Activated T-helper 1 cell treated with anti-CD3 and anti-CD28 coated beads, Interleukin-12 subunit alpha, Interleukin-12 subunit beta, Interleukin-2, Interleukin-4 antibody, amounts not matched to agents 30 ng/mL and 10 ng/mL and 1 ng/mL, durations not matched to agents 14 hours and 24 hours and 36 hours (primary cell): ENCODE data around the gene PRKG1. TPM values are rescaled to one million over a fixed set of nuclear protein-coding genes. Genes with fewer than 3 reads are reported as not detected.

ENCODE experiments used
- DNase-seq: peaks from one replicate; pipeline ENCODE4 v3.0.0; 2021; ENCODE audit warnings: low spot score
- H3K27ac Mint-ChIP-seq: one replicate; pipeline ENCODE4 v1.8.0; 2021; ENCODE audit warnings: mild to moderate bottlenecking, mixed read lengths
- H3K27me3 Mint-ChIP-seq: one replicate; pipeline ENCODE4 v1.8.0; 2022; ENCODE audit warnings: mild to moderate bottlenecking, moderate library complexity, mixed read lengths; ENCODE audit not compliant: insufficient read depth
- H3K36me3 Mint-ChIP-seq: one replicate; pipeline ENCODE4 v1.8.0; 2021; ENCODE audit warnings: low read depth, mixed read lengths
- H3K4me1 Mint-ChIP-seq: one replicate; pipeline ENCODE4 v1.8.0; 2021; ENCODE audit warnings: low read depth, mixed read lengths
- H3K4me3 Mint-ChIP-seq: one replicate; pipeline ENCODE4 v1.8.0; 2021; ENCODE audit warnings: mild to moderate bottlenecking, moderate library complexity, mixed read lengths
- H3K9me3 Mint-ChIP-seq: one replicate; pipeline ENCODE4 v1.8.0; 2021; ENCODE audit warnings: mixed read lengths
- intact Hi-C: fragments of 100-400 bp; cut with micrococcal nuclease; formaldehyde crosslinking; loops from one replicate; pipeline ENCODE4 v1.15.1; 2024
- total RNA-seq: library from RNA; stranded (reverse); gene quantifications from 2 replicates; pipeline ENCODE4 v1.2.3, GENCODE V29; 2022

Gene PRKG1
- total RNA-seq, 1 donor from 2014 or later, result not detected

DNA sequence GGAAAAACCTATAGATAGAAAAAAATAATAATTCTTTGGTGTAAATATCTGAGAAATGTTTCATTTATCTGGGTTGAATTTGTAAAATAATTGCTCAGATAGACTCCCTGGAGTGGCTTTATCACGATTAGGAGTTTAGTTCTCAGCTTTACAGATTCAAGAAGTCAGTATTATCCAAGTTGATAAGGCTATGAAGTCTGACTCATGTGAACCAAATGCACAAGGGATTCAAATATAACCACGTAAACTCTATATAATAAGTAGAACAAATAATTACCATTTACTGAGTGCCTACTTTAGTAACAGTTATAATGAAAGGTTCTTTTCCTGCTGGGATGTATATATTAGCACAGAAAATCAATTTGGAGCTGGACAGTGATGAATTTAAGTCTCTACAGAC, 290.4 kb downstream of the PRKG1 start:
- Mint-ChIP-seq H3K36me3 (no peaks in the 10 kb centered on the region), H3K4me1 (no peaks in the 10 kb centered on the region), H3K4me3 (no peak overlapping the region), H3K27ac (no peak overlapping the region), H3K27me3 (no peaks in the 10 kb centered on the region), H3K9me3 (no peaks in the 10 kb centered on the region)
- no peak for DNase-seq
- intact Hi-C loops, result no loop called here

DNA sequence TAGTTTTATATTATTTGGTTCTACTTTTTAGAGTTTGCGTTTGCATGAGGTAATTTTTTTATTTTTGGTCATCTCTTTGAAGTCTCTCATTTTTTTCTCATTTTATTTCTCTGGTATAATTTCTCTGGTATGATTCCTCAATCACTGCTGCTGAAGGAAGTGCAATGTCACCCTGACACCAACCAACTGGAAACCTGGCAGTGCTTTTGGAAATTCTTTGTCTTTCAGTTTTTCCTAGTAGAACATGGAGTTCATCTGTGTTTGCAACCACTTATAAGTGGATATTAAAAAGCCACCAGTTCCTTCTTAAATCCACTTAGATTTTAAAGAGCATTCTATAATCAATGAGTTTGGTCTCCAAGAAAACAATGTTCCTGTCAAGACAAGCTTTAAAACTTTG, 291.8 kb downstream of the PRKG1 start:
- no peak overlapping the region for H3K4me3 Mint-ChIP-seq
- H3K27ac Mint-ChIP-seq, result no peak overlapping the region
- H3K9me3 Mint-ChIP-seq, result no peaks in the 10 kb centered on the region
- H3K4me1 Mint-ChIP-seq, result no peaks in the 10 kb centered on the region
- no peaks in the 10 kb centered on the region for H3K36me3 Mint-ChIP-seq
- no peak for DNase-seq
- H3K27me3 Mint-ChIP-seq, result no peaks in the 10 kb centered on the region
- intact Hi-C loops, result no loop called here

DNA sequence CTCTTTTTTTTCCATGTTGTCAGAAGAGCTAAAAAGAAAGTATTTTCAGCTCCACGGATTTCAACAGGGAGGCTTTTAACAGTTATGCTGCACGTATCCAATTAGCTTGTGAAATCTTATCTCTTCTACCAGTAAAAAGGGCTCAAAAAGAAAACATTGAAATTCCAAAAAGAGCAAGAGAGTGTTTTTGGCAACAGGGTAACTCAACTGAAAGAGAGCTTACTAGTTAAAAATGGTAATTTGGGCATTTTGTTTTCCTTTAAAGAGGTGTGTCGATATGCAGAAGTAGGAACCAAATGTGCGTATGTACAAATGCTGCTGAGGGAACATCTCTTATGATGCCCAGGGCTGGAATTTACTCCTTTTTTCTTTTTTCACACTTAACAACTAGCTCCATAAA, 292.8 kb downstream of the PRKG1 start:
- H3K9me3 Mint-ChIP-seq, result no peaks in the 10 kb centered on the region
- H3K4me1 Mint-ChIP-seq, result no peaks in the 10 kb centered on the region
- H3K27ac Mint-ChIP-seq, result no peak overlapping the region
- H3K27me3 Mint-ChIP-seq, result no peaks in the 10 kb centered on the region
- intact Hi-C loops, result no loop called here
- H3K36me3 Mint-ChIP-seq, result no peaks in the 10 kb centered on the region
- no peak overlapping the region for H3K4me3 Mint-ChIP-seq
- no peak for DNase-seq

DNA sequence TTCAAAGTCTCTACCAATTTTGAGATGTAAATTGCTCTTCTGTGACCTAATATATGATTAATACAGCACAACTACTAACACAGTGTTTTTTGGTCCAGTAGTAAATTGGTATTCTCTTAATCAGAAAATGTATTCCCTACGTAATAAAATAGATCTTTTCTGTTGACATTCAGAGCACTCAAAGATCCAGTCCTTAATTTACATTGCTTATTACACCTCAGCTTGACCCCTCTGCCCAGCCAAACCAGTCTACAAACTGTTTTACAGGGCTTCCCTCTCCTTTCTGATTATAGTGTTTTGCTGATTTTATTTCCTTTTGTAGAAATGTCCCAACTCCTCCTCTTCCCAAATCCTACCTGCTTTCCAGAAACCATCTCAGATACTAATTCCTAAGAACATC, 293.4 kb downstream of the PRKG1 start:
- DNase-seq, result no peak
- no peaks in the 10 kb centered on the region for H3K36me3 Mint-ChIP-seq
- no peaks in the 10 kb centered on the region for H3K9me3 Mint-ChIP-seq
- no peaks in the 10 kb centered on the region for H3K27me3 Mint-ChIP-seq
- H3K27ac Mint-ChIP-seq, result no peak overlapping the region
- H3K4me1 Mint-ChIP-seq, result no peaks in the 10 kb centered on the region
- intact Hi-C loops, result no loop called here
- no peak overlapping the region for H3K4me3 Mint-ChIP-seq

DNA sequence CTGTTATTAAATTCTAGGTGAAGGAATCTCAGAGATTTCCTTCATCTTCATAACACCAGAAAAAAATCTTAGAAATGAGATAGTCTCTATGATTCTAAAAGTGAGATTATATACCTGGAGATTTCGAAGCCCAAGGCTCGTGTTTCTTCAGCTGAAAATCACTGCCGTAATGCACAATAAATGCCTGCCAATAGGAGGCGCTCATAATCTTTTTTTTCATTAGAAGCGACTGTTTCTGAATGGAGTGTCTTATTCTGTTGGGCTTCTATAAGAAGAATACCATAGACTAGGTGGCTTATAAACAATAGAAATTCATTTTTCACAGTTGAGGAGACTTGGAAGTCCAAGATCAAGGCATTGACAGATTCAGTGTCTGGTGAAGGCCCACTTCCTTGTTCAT, 294.7 kb downstream of the PRKG1 start:
- no peak for DNase-seq
- intact Hi-C loops, result no loop called here
- H3K27me3 Mint-ChIP-seq, result no peaks in the 10 kb centered on the region
- no peak overlapping the region for H3K4me3 Mint-ChIP-seq
- no peaks in the 10 kb centered on the region for H3K36me3 Mint-ChIP-seq
- H3K4me1 Mint-ChIP-seq, result no peaks in the 10 kb centered on the region
- H3K27ac Mint-ChIP-seq, result no peak overlapping the region
- no peaks in the 10 kb centered on the region for H3K9me3 Mint-ChIP-seq

DNA sequence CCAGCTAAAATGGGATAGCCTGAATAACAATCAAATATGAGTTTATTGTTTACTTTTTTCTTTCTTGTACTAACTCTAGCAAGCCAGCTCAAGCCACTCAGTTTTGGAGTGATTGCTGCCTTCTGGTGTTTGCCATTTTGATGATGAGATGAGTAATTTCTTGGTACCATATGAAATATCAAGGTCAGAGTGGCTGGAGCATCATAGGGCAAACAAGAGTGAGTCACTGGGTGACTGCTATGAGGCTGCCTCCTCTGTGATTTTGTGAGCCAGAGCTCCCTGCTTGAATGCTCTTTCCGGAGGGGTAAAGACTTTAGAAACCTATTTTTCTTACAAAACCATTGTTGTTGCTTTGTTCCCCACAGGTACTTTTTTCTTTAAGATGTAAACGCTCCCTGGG, 295.6 kb downstream of the PRKG1 start:
- Mint-ChIP-seq H3K27ac (no peak overlapping the region), H3K4me1 (no peaks in the 10 kb centered on the region), H3K36me3 (no peaks in the 10 kb centered on the region), H3K27me3 (no peaks in the 10 kb centered on the region), H3K4me3 (no peak overlapping the region), H3K9me3 (no peaks in the 10 kb centered on the region)
- intact Hi-C loops, result no loop called here
- no peak for DNase-seq

DNA sequence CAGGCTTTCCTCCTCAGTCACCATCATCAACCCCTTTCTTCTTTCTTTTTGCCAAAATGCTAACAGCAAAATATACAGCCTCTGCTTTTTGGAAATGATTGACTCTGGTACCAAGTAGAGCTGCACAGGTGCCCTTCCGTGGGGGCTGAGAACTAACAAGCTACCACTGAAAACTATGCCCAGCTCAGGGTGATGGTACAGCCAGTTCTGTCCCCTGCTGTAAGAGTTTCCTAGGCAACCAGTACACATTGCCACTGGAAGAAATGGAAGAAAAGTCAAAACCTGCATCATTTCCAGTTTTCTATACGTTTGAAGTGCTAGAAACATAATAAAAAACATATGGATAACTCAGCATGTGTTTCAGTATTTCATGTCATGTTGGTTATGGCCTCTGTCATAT, 297.5 kb downstream of the PRKG1 start:
- Mint-ChIP-seq H3K27me3 (no peaks in the 10 kb centered on the region), H3K27ac (no peak overlapping the region), H3K36me3 (no peaks in the 10 kb centered on the region), H3K4me3 (no peak overlapping the region), H3K4me1 (no peaks in the 10 kb centered on the region), H3K9me3 (no peaks in the 10 kb centered on the region)
- intact Hi-C loops, result no loop called here
- no peak for DNase-seq

DNA sequence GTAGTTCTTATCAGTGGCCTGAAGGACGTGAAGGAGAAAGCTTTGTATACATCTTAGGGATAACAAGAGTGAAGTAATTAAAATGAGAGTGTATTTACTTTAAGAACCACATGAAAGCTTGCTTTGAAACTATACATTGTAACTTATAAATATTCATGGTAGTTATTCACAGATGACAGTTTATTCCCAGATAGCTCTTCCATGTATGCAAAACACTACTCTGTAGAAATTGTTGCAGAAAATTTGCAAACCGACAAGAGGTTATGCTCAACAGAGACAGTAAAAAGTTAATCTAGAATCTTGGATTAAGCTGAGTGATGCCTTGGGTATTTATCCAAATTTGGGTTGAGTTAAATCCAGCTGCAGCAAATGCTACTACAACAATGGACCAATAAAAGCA, 301.5 kb downstream of the PRKG1 start:
- no peaks in the 10 kb centered on the region for H3K9me3 Mint-ChIP-seq
- no peaks in the 10 kb centered on the region for H3K36me3 Mint-ChIP-seq
- DNase-seq, result no peak
- H3K27me3 Mint-ChIP-seq, result no peaks in the 10 kb centered on the region
- no peaks in the 10 kb centered on the region for H3K4me1 Mint-ChIP-seq
- H3K27ac Mint-ChIP-seq, result no peak overlapping the region
- intact Hi-C loops, result no loop called here
- H3K4me3 Mint-ChIP-seq, result no peak overlapping the region

DNA sequence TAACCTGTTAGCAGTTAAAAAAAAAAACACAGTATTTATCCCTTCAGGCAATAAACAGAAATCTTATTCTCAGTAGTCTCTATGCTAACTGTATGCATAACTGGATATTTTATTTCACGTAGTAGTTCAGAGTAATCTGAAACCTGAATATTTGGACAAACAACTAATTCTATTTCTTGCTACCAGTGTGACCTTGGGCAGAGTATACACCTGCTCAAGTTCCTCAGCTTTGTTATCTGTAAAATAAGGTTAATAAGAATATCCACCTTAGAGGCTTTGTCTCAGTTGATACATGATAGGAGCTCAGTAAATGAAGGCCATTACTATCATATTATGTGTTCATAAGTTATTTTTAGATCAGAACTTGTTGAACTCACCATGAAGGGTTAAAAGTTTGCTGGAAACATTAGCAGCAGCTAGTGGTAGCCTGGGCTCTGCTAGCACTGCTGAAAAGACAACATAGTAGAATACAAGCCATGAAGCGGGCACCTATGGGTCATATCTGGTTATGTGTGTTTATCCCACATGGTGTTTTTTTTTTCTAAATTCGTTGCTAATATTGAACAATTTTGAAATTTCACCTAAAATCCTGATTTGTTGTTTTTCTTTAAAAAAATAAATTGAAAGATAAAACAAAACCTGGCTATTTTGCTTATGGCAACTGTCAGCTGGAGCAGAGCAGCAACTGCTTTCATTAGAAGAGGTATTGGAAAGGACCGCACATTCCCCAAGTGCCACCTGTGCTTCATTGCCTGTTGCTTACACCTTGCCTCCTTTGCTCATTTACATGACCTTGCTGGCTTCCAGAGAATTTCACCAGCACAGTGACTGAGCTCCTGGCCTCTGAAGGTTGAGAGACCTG, 303.0 kb downstream of the PRKG1 start:
- Mint-ChIP-seq H3K27me3 (no peaks in the 10 kb centered on the region), H3K27ac (no peak overlapping the region), H3K9me3 (no peaks in the 10 kb centered on the region), H3K4me1 (no peaks in the 10 kb centered on the region), H3K4me3 (no peak overlapping the region), H3K36me3 (no peaks in the 10 kb centered on the region)
- DNase-seq, result no peak
- intact Hi-C loops, result no loop called here

DNA sequence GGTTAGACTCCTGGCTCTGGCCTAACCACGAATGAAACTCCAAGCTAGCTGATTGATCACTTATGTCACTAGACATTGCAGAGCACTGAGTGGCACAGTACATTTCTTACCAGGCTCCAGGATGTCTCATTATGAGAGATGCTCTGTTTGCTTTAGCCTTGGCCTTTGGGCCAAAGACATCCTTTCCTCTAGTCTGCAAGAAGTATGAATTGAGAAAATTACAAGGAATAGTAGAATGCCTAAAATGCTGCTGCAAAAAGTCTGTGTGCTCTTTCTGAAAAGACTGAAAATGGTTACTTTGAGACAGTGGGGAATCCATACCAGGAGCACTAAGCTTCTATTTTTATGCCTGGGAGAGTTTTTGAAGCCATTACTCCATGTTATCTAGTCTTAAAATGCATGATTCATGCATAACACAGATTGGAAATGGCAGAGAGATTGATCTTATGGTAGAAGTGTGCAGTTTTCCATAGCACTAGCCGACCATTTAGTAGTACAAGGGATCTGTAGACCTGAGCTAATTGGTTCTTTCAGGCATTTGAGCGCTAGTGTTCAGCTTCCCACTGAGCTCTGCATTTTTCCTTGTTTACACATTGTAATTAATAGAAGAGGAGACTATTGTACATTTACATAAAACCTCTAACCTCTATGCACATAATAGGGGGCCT, 303.8 kb downstream of the PRKG1 start:
- no peaks in the 10 kb centered on the region for H3K9me3 Mint-ChIP-seq
- no peaks in the 10 kb centered on the region for H3K36me3 Mint-ChIP-seq
- intact Hi-C loops, result no loop called here
- no peak for DNase-seq
- no peaks in the 10 kb centered on the region for H3K27me3 Mint-ChIP-seq
- no peak overlapping the region for H3K4me3 Mint-ChIP-seq
- no peaks in the 10 kb centered on the region for H3K4me1 Mint-ChIP-seq
- no peak overlapping the region for H3K27ac Mint-ChIP-seq

DNA sequence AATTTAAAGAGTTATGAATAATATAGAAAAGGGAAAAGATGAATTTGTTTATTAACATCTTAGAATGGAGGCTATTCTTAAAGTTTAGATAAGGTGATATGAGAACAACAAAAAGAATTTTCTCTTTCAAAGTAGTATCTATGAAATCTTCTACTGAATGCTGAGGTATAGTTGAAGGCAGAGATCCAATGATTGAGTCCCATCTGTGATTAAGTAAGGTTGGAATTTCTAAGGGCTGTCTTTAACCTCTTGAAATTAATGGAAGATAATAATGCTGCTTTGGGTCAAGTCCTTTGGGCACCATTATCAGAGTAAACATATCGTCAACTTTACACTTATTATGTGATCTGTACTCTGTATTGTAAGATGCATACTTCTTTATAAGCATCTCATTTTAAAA, 307.9 kb downstream of the PRKG1 start:
- no peaks in the 10 kb centered on the region for H3K4me1 Mint-ChIP-seq

DNA sequence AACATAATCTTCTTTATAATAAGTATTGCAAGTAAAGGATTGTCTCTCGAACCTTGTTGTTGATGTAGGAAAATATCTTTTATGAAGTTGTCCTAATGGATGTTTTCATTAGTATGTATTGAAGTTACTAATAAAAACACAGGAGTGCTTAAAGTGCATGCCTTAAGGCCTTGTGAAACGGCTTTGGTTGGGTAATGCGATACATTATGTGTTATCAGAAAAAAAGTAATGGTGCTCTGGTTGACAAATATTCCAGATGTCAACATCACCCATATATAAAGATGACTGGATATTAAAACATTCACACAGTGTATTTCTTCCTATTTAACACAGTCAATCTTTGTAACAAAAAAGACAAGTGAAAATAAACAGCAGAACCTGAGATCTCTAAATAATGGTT, 310.7 kb downstream of the PRKG1 start:
- DNase-seq, result no peak
- Mint-ChIP-seq H3K36me3 (no peaks in the 10 kb centered on the region), H3K27ac (no peak overlapping the region), H3K4me1 (no peaks in the 10 kb centered on the region), H3K9me3 (no peaks in the 10 kb centered on the region), H3K4me3 (no peak overlapping the region), H3K27me3 (no peaks in the 10 kb centered on the region)
- intact Hi-C loops, result no loop called here

More for the DNA sequence above, 307.9 kb downstream of the PRKG1 start:
- no peak overlapping the region for H3K4me3 Mint-ChIP-seq
- no peaks in the 10 kb centered on the region for H3K36me3 Mint-ChIP-seq
- intact Hi-C loops, result no loop called here
- no peaks in the 10 kb centered on the region for H3K27me3 Mint-ChIP-seq
- no peak for DNase-seq
- no peaks in the 10 kb centered on the region for H3K9me3 Mint-ChIP-seq
- no peak overlapping the region for H3K27ac Mint-ChIP-seq

DNA sequence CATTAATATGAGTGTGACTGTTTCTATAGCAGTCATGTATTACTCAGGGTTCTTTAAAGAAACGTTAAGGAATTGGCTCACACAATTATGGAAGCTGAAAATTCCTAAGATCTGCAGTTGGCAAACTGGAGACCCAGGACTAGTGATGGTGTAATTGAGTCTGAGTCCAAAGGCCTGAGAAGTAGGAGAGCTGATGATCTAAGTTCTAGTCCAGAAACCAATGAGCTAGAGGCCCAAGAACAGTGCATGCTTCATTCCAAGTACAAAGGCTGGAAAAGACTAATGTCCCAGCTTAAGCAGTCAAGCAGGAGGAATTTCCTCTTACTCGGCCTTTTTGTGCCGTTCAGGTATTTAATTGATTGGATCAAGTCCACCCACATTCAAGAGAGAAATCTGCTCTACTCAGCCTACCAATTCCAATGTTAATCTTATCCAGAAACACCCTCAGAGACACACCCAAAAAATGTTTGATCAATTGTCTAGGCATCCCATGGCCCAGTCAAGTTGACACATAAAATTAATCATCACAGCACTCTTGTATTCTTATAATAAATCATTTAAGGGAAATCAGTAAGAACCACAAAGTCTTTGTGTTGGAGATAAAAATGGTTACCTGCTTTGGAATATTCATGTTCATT, 312.1 kb downstream of the PRKG1 start:
- H3K36me3 Mint-ChIP-seq, result no peaks in the 10 kb centered on the region
- H3K27me3 Mint-ChIP-seq, result no peaks in the 10 kb centered on the region
- no peak overlapping the region for H3K27ac Mint-ChIP-seq
- no peaks in the 10 kb centered on the region for H3K4me1 Mint-ChIP-seq
- intact Hi-C loops, result no loop called here
- DNase-seq, result no peak
- no peaks in the 10 kb centered on the region for H3K9me3 Mint-ChIP-seq
- no peak overlapping the region for H3K4me3 Mint-ChIP-seq
